Mucosa of gallbladder (tissue), 1 donor: Measurements from ENCODE around the gene THOP1. TPM values are rescaled to one million over a fixed set of nuclear protein-coding genes. Genes with fewer than 3 reads are reported as not detected.
A peak's percentile ranks its signal among the peaks of the same experiment; 100 is the strongest.
"Not testable (repeated sequence)": the region's sequence is repeated elsewhere in the genome, so short reads cannot be mapped to it uniquely, and the experiment has no call there.

ENCODE experiments used
- DNase-seq: peaks from one replicate; pipeline ENCODE4 v3.0.0-alpha.2; 2020; ENCODE audit warnings: low spot score
- total RNA-seq: library from RNA; stranded (reverse); gene quantifications from one replicate; pipeline ENCODE4 v1.2.1, GENCODE V29; 2021
- donor health status: DM: no; HTN: no; CAD: no.

THOP1 gene
- total RNA-seq, 1 donor from 2014 or later, result 44.5 TPM

DNA sequence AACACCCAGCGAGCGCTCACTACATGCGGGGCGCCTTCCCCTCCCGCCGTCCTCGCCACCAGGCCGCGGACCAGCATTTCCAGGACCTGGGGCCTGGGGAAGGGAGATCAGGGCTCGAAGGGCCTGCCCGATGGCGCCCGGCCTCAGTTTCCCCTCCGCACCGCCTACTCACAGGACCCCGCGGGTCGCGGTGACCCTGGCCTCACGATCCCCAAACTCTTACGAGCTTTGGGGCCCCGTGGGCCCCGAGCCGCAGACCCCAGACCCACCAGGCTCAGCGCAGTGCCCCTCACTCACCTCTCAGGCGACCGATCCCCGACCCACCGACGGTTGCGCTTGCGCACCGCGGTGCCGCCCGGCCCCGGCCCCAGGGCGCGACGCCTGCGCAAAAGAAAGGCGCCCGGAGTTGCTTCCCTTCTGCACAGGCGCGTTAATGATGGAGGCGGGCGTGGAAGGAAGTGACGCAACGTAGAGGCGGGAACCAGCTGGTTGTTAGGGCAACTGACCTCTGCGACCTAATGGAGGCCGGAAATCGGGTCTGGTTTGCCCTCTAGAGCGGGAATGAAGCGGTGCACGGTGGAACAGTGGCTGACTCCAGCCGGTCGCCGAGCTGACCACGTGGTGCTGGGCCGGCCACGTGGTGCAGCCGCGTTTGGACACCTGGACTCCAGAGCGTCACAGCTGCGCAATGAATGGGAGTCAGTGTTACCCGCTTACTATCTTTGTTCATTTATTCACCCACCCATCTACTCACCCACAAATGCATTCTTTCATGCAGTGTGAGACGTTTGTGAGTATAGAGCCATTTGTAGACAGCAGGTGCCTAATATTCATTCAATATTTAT is 2.1 kb upstream of the THOP1 start, which contains the start of gene SGTA:
Gene SGTA (minus strand): TSS at position 338 of the 845 bp plus-strand sequence. CDS start 14,205 bp downstream, outside the sequence.
- DNase-seq, result peak; percentile 99

DNA sequence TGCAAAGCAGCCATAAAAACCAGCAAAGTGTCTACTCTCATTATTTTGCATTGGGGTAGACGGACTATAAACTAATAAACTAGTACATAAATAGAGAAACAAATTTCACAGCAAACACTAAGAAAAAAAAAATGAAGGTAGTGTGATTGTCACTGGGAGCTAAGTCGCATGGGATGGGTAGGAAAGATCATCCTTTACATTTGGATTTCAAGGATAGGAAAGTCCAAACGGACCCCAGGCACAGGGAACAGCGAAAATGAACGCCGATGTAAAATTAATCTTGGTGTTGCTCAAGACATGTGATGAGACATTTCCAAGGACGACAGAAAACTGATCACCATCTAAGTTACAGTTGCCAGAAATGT is 1.5 kb upstream of the THOP1 start:
- no peak for DNase-seq

DNA sequence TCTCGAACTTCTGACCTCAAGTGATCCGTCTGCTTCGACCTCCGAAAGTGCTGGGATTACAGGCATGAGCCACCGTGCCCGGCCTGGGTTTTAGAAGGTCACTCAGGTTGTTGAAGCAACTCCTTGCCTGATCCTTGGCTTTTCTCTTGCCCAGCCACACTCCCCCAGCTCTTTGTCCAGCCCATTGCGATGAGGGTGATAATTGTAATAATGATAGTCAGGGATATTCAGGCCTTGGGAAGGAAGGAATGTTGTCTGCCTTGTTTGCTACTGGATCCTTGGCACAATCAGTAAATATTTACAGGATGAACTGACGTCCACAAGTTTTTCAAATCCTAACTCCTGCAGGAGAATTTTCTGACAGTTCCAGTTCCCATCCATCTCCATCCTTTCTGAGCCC is 1.8 kb downstream of the THOP1 start:
- no peak for DNase-seq

DNA sequence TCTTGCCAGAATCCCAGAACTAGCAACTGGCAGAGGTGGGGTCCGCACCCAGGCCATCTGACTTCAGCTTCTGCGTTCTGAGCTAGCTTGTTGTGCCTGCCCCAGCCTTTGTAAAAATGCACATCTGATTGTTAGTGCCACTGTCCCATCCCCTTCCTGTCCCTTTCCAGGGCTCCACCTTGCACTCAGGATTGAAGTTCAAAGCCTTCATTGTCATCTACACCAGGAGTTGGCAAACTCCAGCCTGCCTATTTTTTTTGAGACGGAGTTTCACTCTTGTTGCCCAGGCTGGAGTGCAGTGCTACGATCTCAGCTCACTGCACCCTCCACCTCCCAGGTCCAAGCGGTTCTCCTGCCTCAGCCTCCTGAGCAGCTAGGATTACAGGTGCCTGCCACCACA is 2.9 kb downstream of the THOP1 start:
- no peak for DNase-seq

DNA sequence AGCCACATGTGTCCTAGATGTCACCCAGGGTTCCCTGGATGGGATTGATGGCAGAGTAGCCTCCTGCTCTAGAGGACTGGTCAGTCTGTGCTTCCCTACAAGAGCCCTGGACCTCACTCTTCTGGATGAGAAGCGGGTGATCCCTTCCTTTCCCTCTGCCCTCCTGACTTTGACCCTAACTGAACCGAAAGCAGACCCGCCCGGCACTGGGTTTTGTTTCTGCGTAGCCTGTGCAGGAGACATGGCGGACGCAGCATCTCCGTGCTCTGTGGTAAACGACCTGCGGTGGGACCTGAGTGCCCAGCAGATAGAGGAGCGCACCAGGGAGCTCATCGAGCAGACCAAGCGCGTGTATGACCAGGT is 4.9 kb downstream of the THOP1 start:
- no peak for DNase-seq

DNA sequence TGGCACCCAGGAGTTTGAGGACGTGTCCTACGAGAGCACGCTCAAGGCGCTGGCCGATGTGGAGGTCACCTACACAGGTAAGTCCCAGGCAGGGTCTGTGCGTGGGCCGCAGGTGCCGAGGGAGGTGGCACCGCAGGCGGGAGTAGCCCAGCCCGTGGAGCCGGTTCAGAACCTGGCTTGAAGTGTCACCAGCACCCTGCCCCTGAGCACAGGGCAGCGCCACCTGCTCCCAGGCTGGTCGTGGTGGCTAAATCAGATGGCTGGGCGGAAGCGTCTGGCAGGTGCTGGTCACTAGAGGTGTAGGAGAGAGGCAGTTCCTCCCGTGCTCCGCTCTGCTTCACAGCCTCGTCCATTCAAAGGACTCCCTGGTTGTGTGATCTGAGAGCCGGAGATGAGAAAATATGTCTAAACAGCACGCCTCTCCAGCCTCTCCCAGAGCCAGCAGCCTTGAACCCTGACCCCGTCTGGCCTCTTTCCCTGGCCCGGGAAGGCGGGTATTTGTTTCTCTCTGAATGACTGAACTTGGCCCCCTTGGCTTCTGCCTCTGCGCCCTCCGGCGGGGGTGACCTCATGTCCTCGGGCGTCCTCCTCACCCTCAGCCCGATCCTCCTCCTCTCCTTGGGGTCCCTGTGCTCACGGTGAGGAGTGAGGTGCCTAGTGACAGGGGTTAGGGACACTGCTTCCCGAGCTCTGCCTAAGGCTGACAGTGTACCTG is 5.4 kb downstream of the THOP1 start:
- no peak for DNase-seq

DNA sequence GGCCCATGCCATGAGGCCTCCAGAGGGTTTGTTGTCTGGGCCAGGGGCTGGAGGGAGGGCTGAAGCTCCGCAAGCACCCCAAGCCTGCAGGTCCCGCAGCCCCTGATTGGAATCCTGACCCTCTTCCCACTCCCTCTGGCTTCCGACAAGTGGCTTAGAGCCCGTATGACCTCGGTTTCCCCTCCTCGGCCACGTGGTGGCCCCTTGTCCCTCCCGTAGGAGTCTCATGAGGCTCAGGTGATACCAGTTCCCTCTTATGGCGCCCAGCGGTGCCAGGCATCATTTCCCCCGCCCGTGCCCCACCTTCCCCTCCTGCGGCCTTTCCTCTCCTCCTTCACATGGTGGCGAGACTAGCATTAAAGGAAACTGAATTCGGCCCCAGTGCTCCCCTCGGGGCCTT is 6.1 kb downstream of the THOP1 start:
- no peak for DNase-seq

DNA sequence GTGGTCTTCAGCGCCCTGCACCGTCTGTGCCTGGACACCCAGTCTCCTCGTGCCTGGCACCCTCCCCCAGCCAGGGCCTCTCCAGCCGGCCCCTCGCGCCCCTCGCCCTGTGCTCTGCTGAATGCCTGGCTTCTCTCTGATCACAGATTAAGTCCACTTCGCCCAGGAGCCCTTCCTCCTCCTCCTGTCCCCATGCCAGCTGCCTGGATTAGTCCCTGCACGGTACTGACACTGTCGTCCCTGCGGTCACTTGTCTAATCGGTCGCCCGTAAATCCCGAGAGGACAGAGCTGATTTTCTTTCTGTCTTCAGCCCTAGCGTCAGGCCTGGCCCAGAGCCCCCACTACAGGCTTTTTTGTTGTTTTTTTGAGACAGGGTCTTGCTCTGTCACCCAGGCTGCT is 6.6 kb downstream of the THOP1 start:
- DNase-seq, result no peak

DNA sequence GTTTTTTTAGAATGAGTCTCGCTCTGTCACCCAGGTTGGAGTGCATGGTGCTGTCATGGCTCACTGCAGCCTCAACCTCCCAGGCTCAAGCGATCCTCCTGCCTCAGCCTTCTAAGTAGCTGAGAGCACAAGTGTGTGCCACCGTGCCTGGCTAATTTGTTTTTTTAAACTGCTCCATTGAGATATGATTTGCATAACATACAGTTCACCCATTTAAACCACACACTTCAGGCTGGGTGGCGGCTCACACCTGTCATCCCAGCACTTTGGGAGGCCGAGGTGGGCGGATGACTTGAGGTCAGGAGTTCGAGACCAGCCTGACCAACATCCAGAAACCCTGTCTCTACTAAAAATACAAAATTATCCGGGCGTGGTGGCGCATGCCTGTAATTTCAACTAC is 7.4 kb downstream of the THOP1 start:
- DNase-seq, result not testable (repeated sequence)

DNA sequence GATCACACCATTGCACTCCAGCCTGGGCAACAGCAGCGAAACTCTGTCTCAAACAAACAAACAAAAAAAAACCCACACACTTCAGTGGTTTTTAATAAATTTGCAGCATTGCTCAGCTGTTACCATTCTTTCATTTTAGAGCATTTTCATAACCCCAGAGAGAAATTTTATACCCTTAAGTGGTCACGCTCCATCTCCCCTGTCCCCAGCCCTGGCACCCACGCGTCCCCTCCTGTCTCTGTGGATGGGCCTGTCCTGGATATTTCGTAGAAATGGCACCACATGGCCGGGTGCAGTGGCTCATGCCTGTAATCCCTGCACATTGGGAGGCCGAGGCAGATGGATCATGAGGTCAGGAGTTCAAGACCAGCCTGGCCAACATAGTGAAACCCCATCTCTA is 7.8 kb downstream of the THOP1 start:
- no peak for DNase-seq

DNA sequence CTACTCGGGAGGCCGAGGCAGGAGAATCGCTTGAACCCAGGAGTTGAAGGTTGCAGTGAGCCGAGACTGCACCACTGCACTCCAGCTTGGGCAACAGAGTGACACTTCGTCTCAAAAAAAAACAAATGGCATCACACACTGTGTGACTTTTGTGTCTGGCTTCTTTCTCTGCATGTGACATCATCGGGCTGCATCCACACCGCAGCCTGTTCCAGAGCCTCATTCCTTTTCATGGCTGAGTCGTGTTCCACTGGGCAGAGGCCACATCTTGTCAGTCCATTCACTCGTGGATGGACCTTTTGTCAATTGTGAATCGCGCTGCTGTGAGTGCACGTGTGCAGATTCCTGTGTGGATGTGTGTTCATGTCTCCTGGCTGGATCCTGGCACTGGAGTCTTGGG is 8.3 kb downstream of the THOP1 start:
- no peak for DNase-seq

DNA sequence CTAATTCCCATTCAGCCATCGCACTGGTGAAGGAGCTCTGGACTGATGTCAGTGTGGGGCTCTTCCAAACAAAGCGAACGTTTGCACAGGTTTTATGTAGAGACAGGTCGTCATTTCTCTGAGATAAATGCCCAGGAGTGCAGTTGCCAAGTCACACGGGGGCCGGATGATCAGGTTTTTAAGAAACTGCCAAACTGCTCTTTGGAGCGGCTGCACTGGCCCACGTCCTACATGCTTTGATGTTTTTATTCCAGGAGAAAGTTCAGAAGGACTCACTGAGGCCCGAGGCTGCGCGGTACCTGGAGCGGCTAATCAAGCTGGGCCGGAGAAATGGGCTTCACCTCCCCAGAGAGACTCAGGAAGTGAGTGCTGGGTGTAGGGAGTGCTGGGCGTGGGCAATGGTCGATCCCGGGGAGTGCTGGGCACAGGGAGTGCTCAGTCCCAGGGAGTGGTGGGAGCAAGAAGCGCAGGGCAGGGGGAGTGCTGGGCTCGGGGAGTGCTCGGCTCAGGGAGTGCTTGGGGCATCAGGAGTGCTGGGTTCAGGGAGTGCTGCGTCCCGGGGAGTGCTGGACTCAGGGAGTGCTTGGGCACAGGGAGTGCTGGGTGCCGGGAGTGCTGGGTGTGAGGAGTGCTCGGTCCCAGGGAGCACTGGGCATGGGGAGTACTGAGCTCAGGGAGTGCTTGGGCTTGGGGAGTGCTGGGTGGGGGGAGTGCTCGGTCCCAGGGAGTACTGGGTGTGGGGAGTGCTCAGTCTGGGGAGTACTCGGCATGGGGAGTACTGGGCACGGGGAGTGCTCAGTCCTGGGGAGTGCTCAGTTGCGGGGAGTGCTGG is 10.7 kb downstream of the THOP1 start:
- DNase-seq, result no peak

DNA sequence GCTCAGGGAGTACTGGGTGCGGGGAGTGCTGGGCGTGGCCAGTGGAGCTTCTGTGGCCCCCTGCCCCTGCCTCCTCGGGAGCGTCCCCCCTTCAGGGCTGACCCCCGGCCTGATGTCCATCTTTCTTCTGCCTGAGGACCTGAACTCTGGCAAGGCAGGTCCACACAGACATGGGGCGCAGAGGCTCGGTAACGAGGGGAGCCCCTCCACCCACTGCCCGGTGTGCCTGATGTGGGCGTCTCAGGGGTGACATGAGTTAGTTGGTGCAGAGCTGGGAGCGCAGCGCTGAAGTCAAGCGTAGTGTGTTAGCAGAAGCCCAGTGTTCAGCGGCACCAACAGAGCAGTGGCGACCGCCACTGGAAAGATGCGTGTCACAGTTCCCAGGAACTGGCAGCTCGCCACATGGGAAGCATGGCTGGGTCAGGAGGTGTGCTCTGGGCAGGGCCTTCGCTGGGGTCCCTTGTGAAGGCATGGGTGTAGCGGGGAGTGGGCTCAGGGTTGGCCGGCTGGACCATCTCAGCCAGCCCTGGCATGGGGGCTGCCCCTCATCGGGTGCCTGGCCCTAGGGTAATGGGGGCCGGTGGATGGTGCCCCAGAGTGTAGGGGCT is 11.5 kb downstream of the THOP1 start:
- DNase-seq, result no peak

DNA sequence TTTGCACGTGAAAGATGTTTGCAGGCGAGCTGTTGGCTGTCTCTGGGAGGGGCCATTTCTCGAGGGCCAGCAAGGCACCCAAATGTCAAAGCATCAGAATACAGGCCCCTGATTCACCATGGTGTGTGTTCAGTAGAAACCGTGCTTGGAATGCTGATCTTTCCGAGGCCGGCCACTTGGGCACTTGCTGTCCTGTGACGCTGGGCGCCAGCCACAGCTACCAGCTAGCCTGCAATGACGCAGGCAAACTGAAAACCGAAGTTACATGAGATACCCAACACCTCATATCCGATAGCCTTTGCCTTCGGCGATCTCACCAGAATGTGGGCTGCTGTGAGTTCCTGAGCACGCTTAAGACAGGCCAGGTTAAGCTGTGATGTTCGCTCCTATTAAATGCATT is 12.0 kb downstream of the THOP1 start:
- DNase-seq, result no peak

DNA sequence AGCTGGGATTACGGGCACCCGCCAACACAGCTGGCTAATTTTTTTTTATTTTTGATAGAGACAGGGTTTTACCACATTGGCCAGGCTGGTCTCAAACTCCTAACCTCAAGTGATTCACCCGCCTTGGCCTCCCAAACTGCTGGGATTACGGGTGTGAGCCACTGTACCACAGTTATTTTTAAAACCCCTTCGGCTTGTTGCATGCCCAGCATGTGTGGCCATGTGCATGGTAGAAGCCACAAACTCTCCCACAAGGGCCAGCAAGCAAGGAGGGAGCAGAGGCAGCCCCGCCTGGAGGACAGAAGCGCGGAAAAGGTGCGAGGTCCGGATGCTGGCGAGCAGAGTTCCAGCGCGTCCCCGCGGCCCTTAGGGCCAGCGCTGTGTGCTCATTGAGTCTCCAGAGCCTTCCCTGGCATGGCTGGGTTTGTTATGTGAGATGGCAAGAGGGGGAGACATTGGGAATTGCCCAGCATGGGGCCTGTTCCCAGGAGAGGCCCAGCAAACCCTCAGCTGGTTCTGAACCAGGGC is 12.9 kb downstream of the THOP1 start:
- DNase-seq, result no peak

DNA sequence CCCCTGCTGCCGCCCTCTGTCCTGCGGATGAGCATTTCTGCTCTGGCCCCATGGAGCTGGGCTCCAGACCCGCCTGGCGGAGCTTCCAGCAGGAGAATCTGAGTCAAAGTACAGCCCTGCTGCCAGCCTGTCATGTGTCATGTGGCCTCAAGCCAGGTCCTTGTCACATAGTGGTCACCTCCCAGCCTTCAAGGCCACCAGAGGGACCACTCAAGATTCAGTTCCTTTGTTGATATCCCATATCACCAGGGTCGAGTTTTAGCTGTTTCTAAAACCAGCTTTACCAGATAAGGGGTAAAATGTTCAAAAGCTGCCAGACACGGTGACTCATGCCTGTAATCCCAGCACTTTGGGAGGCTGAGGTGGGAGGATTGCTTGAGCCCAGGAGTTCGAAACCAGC is 13.4 kb downstream of the THOP1 start:
- DNase-seq, result no peak

DNA sequence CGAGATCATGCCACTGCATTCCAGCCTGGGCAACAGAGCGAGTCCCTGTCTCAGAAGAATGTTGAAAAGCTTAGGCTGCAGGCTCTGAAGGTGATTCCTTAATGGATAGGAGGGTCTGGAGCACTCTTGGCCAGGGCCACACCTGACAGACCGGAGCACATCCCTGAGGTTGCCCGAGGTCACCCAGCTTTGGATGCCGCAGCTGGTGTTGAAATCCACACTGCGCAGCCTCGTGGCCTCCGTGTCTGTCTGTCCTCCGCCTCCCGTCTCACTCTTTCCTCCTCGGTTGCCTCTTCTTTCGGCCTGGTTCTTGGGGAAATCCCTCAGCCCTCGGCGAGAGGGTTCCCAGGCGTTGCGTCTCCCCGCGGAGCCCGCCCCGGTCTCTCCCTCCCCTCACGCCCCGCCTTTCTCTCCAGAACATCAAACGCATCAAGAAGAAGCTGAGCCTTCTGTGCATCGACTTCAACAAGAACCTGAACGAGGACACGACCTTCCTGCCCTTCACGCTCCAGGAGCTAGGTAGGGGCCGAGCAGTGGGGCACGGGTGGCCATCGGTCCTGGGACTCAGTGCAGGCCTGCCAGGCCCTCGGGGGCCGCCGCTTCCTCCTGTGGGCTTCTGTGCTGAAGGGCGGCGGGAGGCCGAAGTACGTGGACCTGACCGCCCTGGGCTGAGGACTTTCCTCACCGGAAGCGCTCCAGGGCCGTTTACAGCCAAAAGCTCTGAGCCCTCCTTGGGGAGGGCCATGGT is 14.1 kb downstream of the THOP1 start:
- DNase-seq, result no peak

DNA sequence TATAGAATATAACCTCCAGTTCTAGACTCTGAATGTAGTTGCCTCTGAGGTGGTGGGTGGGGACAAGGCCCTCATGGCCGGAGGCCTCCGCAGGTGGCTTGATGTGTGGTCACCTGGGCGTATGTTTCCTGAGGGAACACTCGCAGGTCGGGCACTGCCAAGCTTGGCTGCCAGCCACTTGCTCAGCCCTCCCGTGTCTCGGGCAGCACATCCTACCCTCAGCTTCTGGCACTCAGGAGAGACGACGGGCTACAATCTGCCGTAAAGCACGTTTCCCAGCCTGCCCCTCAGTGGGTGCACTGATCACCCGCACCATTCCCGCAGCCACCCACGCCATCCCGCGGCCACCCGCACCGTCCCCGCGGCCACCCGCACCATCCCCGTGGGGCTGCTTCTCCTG is 15.2 kb downstream of the THOP1 start:
- DNase-seq, result no peak

DNA sequence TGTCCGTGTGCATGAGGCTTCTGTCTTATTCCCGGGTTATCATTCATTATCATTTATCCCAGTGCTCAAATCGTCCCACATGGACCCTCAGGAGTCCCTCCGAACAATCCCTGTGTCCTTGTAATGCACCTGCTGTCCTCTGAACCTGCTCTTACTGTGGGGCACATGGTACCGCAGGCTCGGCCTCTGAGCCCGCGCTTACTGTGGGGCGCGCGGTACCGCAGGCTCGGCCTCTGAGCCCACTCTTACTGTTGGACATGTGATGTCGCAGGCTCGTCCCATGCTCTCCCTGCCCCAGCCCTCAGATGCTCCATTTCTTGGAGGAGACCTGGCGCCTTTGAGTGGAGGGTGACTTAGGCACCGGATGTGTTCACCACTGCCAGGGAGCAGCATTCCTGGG is 17.5 kb downstream of the THOP1 start:
- DNase-seq, result no peak

DNA sequence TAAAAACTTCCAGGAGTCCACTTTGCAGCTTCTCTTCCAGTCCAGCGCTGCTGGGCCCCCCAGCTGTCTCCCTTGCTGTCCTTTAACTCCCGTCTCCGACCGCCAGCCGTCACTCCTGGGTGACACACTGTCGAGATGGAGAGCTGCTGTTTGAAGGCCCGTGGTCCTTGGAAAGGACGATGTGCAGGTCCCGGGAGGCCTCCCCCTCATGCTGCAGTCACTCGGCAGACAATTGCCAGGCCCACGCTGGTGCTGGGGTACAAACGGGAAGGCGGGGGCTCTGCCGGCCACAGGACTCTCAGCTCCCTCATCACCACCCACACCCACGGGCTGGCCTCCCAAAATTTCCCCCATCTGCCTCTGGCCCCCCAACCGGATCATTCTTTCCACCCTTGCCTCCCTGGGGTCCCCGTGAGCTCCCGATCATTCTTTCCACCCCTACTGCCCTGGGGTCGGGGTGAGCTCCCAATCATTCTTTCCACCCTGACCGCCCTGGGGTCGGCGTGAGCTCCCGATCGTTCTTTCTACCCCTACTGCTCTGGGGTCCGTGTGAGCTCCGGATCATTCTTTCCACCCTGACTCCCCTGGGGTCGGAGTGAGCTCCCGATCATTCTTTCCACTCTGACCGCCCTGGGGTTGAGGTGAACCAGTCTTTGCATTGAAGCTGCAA is 18.3 kb downstream of the THOP1 start:
- no peak for DNase-seq
